ENCODE data around the gene GPR107. TPM values are rescaled to one million over a fixed set of nuclear protein-coding genes. Genes with fewer than 3 reads are reported as not detected.

The GPR107 gene
- total and polyA plus RNA-seq, 12 donors: 8.9 to 45.9 (median 30.8) TPM

GRCh38 chr9:130138171-130138653 lies 84.5 kb downstream of the GPR107 start:
- intact Hi-C loops (cut with DNase I): no loop called here
- H3K27me3 ChIP-seq: no peaks in the 10 kb centered on the region
- peak; percentile 51 to 79 (median 69) for DNase-seq
- H3K4me1 ChIP-seq (replicated peaks in 1 of 2): peaks cover 6 to 18% of the 10 kb centered on the region in 2 donors
- no peaks in the 10 kb centered on the region for H3K9me3 ChIP-seq (replicated peaks in 1 of 3)
- H3K27ac ChIP-seq: peak overlapping the region in 4 of 5 donors; percentile 66 to 88 (median 76)
- H3K36me3 ChIP-seq (replicated peaks in 1 of 2): peaks cover 0 to 4% of the 10 kb centered on the region in 2 donors
- no peak for TF ChIP-seq CTCF (IDR thresholded peaks at IDR 0.05)
- TF ChIP-seq POLR2A (IDR thresholded peaks at IDR 0.05): no peak
- WGBS, 4 donors: 31 to 38% (median 34%) methylated on average over 10 of the region's 10 CpGs
- H3K4me3 ChIP-seq: no peak overlapping the region

DNA sequence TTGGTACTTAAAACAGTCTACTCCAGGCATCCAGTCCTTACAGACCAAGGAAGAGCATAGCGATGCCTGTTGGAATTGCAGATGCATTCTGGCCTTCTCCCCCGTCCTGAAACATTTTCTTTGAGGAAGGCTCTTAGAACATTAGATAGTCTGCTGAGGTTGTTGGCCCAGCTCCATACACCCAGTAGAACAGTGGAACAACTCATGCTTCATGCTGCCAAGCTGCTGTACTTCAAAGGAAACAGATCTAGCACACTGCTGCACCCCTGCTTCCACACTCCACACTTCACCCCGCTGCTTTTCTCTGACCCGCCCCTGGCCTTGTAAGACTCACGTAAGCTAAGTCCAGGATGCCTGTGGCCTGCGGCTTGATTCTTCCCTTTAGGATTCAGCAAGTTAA lies 85.1 kb downstream of the GPR107 start:
- DNase-seq: peak; percentile 78 to 95 (median 93)
- H3K4me1 ChIP-seq (replicated peaks in 1 of 2): peaks cover 6 to 20% of the 10 kb centered on the region in 2 donors
- H3K4me3 ChIP-seq: no peak overlapping the region
- WGBS, 4 donors: 23 to 51% (median 30%) methylated on average over 4 to 6 of the region's 6 CpGs
- intact Hi-C loops (cut with DNase I): no loop called here
- no peaks in the 10 kb centered on the region for H3K9me3 ChIP-seq (replicated peaks in 1 of 3)
- H3K36me3 ChIP-seq (replicated peaks in 1 of 2): peaks cover 0 to 4% of the 10 kb centered on the region in 2 donors
- no peaks in the 10 kb centered on the region for H3K27me3 ChIP-seq
- peak overlapping the region in 4 of 5 donors; percentile 66 to 88 (median 76) for H3K27ac ChIP-seq
- TF ChIP-seq POLR2A (IDR thresholded peaks at IDR 0.05) (no peak), CTCF (IDR thresholded peaks at IDR 0.05) (peak in 2 of 6 experiments; percentile 11 to 14)

- intact Hi-C loops (cut with DNase I): no loop called here
- Histone ChIP-seq H3K27me3 (no peaks in the 10 kb centered on the region), H3K9me3 (replicated peaks in 1 of 3) (no peaks in the 10 kb centered on the region), H3K36me3 (replicated peaks in 1 of 2) (peaks cover 0 to 4% of the 10 kb centered on the region in 2 donors), H3K4me1 (replicated peaks in 1 of 2) (peaks cover 6 to 25% of the 10 kb centered on the region in 2 donors), H3K27ac (peak overlapping the region in 4 of 5 donors; percentile 66 to 88 (median 76)), H3K4me3 (no peak overlapping the region)
- DNase-seq: no peak
- TF ChIP-seq POLR2A (IDR thresholded peaks at IDR 0.05) (no peak), CTCF (IDR thresholded peaks at IDR 0.05) (no peak)
- WGBS, 4 donors: 82 to 89% (median 85%) methylated on average over 10 of the region's 10 CpGs
Observed at GRCh38 chr9:130139251-130139650, 85.5 kb downstream of the GPR107 start.

- DNase-seq: no peak
- H3K4me3 ChIP-seq: no peak overlapping the region
- no peaks in the 10 kb centered on the region for H3K9me3 ChIP-seq (replicated peaks in 1 of 3)
- H3K27ac ChIP-seq: no peak overlapping the region
- peaks cover 6 to 34% of the 10 kb centered on the region in 2 donors for H3K4me1 ChIP-seq (replicated peaks in 1 of 2)
- no peaks in the 10 kb centered on the region for H3K36me3 ChIP-seq (replicated peaks in 1 of 2)
- TF ChIP-seq CTCF (IDR thresholded peaks at IDR 0.05) (no peak), POLR2A (IDR thresholded peaks at IDR 0.05) (no peak)
- no peaks in the 10 kb centered on the region for H3K27me3 ChIP-seq
- intact Hi-C loops (cut with DNase I): no loop called here
- 71 to 87% (median 81%) methylated on average over 10 of the region's 10 CpGs for WGBS, 4 donors
Observed at GRCh38 chr9:130140706-130141105, 87.0 kb downstream of the GPR107 start.
